ENCODE data around the gene ARHGAP15. TPM values are rescaled to one million over a fixed set of nuclear protein-coding genes. Genes with fewer than 3 reads are reported as not detected.

Gene ARHGAP15
- polyA plus RNA-seq, 4 donors: 3.4 to 8.1 (median 4.9) TPM

DNA sequence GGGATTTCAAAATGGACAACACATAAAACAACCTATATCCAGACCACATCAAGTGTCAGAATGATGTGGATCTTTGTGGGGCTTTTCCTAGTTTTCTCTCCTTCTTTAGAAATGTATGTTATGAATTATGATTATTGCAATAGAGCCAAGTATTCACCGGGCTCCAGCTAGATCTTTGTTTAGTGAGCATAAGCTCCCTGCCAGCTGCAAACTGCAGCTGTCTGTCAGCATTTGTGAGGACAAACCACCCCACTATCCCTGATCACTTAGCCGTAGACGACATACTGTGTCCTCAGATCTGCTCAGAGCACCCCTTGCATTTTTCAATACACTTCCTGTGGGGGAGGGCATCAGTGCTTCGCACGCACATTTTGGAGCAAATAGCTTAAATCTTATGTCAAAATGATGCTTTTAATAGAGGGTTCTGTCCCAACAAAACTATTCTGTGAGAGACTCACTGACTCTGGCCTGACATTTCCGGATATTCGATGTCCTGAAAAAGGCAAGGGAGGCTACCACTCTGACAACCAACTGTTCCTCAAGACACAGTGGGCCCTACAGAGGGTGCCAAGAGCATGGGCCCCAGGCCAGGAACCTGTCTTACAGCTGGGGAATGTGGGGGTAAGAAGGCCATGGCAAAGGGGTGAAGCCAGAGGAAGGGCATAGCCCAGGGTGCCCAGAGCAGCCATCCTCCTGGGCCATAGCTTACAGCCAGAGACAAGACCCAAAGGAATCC, 346.0 kb downstream of the ARHGAP15 start:
- DNase-seq (ENCODE audit: low read depth in 4 of 4, low spot score in 3 of 4): no peak

DNA sequence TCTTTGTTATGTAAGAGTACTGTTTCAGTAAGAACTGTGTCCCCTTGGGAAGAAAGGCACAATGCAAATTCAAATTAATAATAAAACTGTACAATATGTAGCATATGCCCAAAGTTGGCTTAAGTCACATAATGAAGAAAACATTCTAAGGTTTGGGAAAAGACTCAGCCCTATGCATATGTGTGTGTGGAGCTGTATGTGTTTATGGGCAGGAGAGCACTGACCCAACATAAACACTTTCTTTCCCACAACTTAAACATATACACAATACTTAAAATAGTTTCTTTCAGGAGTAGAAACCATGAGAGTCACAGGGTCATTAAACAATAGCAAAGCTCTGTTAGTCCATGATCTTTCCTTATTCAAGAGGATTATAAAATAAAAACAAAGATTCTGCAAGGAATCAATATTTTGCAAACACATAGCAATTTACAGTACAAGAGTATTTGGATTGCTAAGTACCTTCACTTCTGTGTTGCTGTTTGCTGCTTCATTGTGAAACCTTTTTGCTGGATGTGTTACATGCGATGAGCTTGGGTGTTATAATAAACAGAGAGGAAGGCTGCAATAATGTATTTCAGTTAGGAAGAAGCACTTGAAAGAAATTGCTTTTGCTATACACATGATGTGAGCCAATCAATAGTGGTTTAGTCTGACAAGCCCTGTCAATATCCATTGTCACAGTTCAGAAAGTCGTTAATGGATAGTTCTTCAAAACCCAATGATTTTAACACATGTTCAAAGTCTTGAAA, 347.3 kb downstream of the ARHGAP15 start:
- no peak for DNase-seq (ENCODE audit: low read depth in 4 of 4, low spot score in 3 of 4)

GRCh38 chr2:143477714-143478443, 348.7 kb downstream of the ARHGAP15 start:
- DNase-seq (ENCODE audit: low read depth in 4 of 4, low spot score in 3 of 4): no peak

DNA sequence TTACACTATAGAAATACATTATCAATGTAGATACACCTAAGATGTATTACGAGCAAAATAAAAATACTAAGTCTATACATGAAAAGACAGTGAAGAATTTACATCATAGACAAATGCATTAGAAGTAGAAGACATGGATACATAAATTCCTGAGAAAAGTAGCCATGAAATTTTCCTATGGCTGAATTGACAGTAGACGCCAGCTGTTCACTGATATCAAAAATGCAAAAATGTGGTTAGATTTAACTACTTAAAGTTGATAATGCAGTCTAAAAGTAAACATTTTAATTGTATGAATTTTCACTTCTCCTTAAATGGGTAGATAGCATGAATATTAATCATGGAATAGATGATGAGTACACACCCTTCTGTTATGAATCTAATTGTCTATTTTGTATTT, 350.9 kb downstream of the ARHGAP15 start:
- no peak for DNase-seq (ENCODE audit: low read depth in 4 of 4, low spot score in 3 of 4)

- DNase-seq (ENCODE audit: low read depth in 4 of 4, low spot score in 3 of 4): no peak
Measured at GRCh38 chr2:143480601-143481236, 351.5 kb downstream of the ARHGAP15 start.

DNA sequence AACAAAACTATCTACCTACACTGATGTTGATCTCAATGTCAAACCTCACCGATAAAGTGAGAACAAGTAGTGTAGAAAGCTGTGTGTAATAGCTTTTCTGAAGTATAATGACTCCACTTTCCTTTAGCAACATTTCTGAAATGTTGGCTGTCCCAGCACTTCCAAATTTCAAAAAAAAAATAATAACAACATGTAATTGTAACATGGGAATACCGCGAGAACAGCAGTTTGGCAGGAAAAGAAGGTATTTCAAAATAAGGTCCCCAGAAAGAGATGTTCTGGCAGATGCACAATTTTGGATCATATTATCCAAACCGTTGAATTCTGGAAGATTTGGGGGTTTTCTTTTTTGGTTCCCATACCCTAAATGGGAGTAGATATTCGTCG, 352.0 kb downstream of the ARHGAP15 start:
- no peak for DNase-seq (ENCODE audit: low read depth in 4 of 4, low spot score in 3 of 4)

DNA sequence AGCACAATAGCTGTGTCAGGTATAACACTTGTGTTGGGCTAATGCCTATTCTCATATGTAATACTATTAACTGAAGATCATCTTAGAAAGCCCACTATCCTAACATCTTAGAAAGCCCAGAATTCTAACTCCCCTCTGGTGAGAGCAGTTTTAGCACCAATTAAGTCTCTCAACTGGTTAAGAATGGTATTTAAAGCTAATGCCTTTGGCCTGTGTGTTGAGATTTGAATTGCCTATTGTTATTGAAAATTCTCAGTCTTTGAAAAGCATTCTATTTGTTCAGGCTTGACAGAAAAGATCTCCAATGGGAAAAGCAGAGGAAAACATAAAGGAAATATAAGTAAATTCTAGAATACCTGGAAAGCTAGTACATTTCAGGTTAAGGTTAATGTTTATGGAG, 352.5 kb downstream of the ARHGAP15 start:
- DNase-seq (ENCODE audit: low read depth in 4 of 4, low spot score in 3 of 4): no peak

DNA sequence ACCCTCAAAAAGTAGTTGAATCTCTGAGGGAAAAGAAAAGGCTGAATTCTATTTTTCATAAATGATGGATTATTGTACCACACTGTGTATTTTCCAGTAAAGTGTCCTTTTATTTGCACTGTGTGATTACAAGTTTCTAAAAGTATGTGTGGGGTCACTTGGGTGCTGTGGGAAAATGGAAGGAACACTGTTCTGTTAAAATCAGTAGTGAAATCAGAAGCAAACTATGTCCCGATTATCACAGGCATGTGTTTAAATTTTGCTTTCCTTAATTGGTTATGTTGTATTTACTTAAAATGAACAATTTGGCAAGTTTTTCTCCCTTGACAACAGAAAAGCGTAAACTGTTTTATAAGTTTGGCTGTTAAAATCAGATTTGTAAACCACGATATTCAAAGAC, 353.1 kb downstream of the ARHGAP15 start:
- DNase-seq (ENCODE audit: low read depth in 4 of 4, low spot score in 3 of 4): no peak

- DNase-seq (ENCODE audit: low read depth in 4 of 4, low spot score in 3 of 4): no peak
Measured at GRCh38 chr2:143482771-143483170, 353.6 kb downstream of the ARHGAP15 start.

- DNase-seq (ENCODE audit: low read depth in 4 of 4, low spot score in 3 of 4): no peak
Measured at GRCh38 chr2:143486976-143487375, 357.8 kb downstream of the ARHGAP15 start.

DNA sequence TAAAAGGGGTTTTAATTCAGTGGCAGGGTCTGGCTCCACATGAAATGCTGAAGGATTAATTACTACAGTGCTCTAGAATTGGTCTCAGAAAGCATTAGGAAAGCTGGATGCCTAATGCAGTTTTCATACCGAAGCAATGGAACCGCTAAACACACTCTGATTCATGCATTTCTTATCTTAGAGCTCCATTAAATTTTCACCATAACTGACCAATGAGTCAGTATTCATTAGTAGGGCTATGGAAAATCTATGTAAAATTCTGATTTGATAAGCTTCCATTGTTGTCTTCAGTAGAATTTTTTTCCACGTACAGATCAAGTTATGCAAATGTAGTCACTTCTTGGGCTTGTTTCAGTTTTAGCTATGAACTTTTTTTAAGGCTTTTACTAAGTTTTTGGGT, 359.9 kb downstream of the ARHGAP15 start:
- no peak for DNase-seq (ENCODE audit: low read depth in 4 of 4, low spot score in 3 of 4)

DNA sequence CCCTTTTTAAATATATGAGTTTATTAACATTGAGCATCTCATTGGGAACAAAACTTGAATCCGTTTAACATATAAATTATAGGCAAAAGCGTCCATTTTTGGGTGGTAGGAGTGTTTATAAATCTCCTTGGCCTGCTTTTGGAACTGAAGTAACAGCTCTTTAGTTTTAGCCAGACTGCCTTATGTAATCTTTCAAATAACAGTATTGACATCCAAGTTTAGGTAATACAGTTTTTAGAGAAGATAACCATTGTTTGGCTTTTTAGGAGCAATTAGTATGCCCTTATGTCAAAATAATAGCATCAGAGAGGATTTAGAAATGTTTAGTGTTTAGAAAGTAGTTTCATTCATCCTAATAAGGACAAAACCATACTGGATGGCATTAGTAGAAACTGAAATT, 361.9 kb downstream of the ARHGAP15 start:
- DNase-seq (ENCODE audit: low read depth in 4 of 4, low spot score in 3 of 4): no peak

GRCh38 chr2:143493339-143493738, 364.1 kb downstream of the ARHGAP15 start:
- DNase-seq (ENCODE audit: low read depth in 4 of 4, low spot score in 3 of 4): no peak

GRCh38 chr2:143497726-143498125, 368.5 kb downstream of the ARHGAP15 start:
- DNase-seq (ENCODE audit: low read depth in 4 of 4, low spot score in 3 of 4): no peak

GRCh38 chr2:143498496-143498895, 369.3 kb downstream of the ARHGAP15 start:
- DNase-seq (ENCODE audit: low read depth in 4 of 4, low spot score in 3 of 4): no peak

DNA sequence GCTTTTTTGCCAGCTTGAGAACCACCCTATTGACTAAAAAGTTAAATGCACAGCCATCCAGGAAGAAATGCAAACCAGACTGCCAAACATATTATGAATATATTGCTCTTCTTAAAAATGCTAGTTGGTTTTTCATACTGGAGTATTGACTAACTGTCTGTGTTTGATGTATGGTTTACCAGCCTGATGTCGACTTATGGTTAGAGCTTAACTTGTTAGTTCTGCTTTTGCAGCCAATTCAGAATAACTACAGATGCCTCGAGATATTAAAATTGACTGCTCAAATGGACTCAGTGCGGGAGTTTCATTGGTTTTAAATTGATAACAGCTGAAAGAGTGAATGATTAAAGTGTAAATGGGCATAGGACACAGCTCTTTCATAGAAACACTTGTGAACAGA, 369.8 kb downstream of the ARHGAP15 start:
- DNase-seq (ENCODE audit: low read depth in 4 of 4, low spot score in 3 of 4): no peak

DNA sequence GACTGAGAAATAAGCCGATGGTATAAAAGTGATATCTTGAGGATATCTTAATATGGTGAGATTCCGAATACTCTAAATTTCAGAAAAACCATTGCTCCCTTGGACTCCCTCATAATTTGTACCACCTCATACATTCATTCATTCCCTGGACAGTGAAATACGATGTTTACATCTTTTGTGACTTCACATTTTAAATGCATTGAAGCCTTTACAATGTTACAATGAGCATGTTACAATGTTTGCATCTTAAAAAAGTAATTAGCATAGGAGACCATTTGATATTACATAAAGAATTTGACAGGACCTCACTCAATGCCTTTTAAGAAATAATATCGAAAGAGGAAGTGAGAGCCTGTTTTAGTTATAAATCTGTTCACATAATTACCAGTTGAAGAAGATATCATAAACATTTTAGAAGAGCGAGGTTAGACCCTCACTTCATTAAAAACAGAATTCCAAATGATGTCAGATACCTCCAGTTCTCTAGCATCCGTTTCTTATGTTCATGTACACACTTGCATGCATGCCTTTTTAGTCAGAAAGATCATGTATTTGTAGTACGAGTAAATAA, 372.0 kb downstream of the ARHGAP15 start:
- DNase-seq (ENCODE audit: low read depth in 4 of 4, low spot score in 3 of 4): no peak

GRCh38 chr2:143503280-143503679, 374.1 kb downstream of the ARHGAP15 start:
- DNase-seq (ENCODE audit: low read depth in 4 of 4, low spot score in 3 of 4): no peak

GRCh38 chr2:143504397-143504796, 375.2 kb downstream of the ARHGAP15 start:
- no peak for DNase-seq (ENCODE audit: low read depth in 4 of 4, low spot score in 3 of 4)

- DNase-seq (ENCODE audit: low read depth in 4 of 4, low spot score in 3 of 4): no peak
Measured at GRCh38 chr2:143505542-143505941, 376.3 kb downstream of the ARHGAP15 start.

GRCh38 chr2:143513081-143513480, 383.9 kb downstream of the ARHGAP15 start:
- no peak for DNase-seq (ENCODE audit: low read depth in 4 of 4, low spot score in 3 of 4)

All from left renal pelvis (tissue), 4 donors.